ENCODE data around the gene ALDH9A1. TPM values are rescaled to one million over a fixed set of nuclear protein-coding genes. Genes with fewer than 3 reads are reported as not detected.

The ALDH9A1 gene
- total and polyA plus RNA-seq, 2 of the 8 experiments (the other 6 are each of a cell fraction or from before 2014, with no cell fraction given): 57.6 to 63.8 TPM

- Histone ChIP-seq H2BK20ac (ENCODE audit: low read length) (no peak overlapping the region), H3K4me1 (replicated peaks in 1 of 4; ENCODE audit: control insufficient read depth in 3 of 4, insufficient read depth in 4 of 4, low read length in 3 of 4) (peaks cover 3 to 17% (median 4%) of the 10 kb centered on the region in 4 experiments; a peak in 4 of 7 replicates), H3K36me3 (ENCODE audit: control insufficient read depth in 2 of 4, insufficient read depth in 4 of 4, low read length in 3 of 4) (no peaks in the 10 kb centered on the region; a peak in 1 of 8 replicates), H3K23ac (ENCODE audit: insufficient read length) (no peak overlapping the region), H2BK120ac (replicated peaks; ENCODE audit: low read depth, low read length) (no peak overlapping the region), H3K9me3 (ENCODE audit: insufficient read depth in 2 of 2, low read depth in 1 of 2, low read length in 1 of 2) (no peaks in the 10 kb centered on the region), H4K20me1 (replicated peaks in 1 of 2; ENCODE audit: control insufficient read depth in 1 of 2, insufficient read depth in 2 of 2, low read length in 2 of 2) (no peaks in the 10 kb centered on the region), H3K56ac (replicated peaks; ENCODE audit: insufficient read length, low read depth, low read length) (no peak overlapping the region), H2BK12ac (ENCODE audit: low read depth, low read length) (no peak overlapping the region), H3K4me3 (ENCODE audit: extremely low read depth in 1 of 4, insufficient read depth in 2 of 4, low read depth in 3 of 4, low read length in 4 of 4) (peak overlapping the region in 1 of 4 experiments; percentile 32; a peak in 1 of 8 replicates), H3K27me3 (replicated peaks in 1 of 4; ENCODE audit: control insufficient read depth in 3 of 4, extremely low read depth in 1 of 4, insufficient read depth in 3 of 4, low read length in 3 of 4) (no peaks in the 10 kb centered on the region), H4K5ac (ENCODE audit: insufficient read length, low read depth, low read length) (no peak overlapping the region), H3K4ac (replicated peaks; ENCODE audit: insufficient read length, low read depth, low read length) (no peak overlapping the region), H3K14ac (ENCODE audit: insufficient read length) (no peak overlapping the region), H3K79me1 (ENCODE audit: low read depth, low read length) (no peaks in the 10 kb centered on the region; the same call in 1 of the 2 replicates), H4K8ac (ENCODE audit: extremely low read depth, insufficient read depth, low read length) (no peak overlapping the region), H3K79me2 (ENCODE audit: control insufficient read depth in 1 of 2, insufficient read depth in 2 of 2, low read length in 2 of 2) (peaks cover 0 to 34% of the 10 kb centered on the region in 2 experiments; a peak in 2 of 4 replicates), H3K23me2 (ENCODE audit: low read depth, low read length) (peaks cover 10% of the 10 kb centered on the region; the same call in 1 of the 2 replicates), H2BK5ac (ENCODE audit: low read depth, low read length) (no peak overlapping the region), H2AFZ (ENCODE audit: low read length) (no peak overlapping the region), H3K9ac (replicated peaks in 1 of 4; ENCODE audit: extremely low read depth in 1 of 4, low read depth in 3 of 4, low read length in 3 of 4) (no peak overlapping the region), H3K18ac (ENCODE audit: extremely low read depth, low read length) (no peak overlapping the region), H3K27ac (ENCODE audit: low read depth, low read length) (no peak overlapping the region), H2BK15ac (ENCODE audit: low read length) (no peak overlapping the region), H2AK5ac (ENCODE audit: low read depth, low read length) (no peak overlapping the region), H4K91ac (replicated peaks; ENCODE audit: insufficient read length, low read length) (no peak overlapping the region), H3K4me2 (ENCODE audit: insufficient read depth in 1 of 2, low read depth in 2 of 2, low read length in 2 of 2) (peak overlapping the region; percentile 31 to 50; a peak in 3 of 4 replicates)
- 79% methylated on average over 2 of the region's 2 CpGs; no CpG with 5 or more reads in 1 of the 2 experiments for WGBS, 2 experiments (ENCODE audit: extremely low coverage in 1 of 2, insufficient coverage in 1 of 2, insufficient read length in 1 of 2, insufficient replicate concordance in 2 of 2, low coverage in 1 of 2, low lambda C conversion rate in 2 of 2, missing lambda C conversion rate in 1 of 2)
- DNase-seq (ENCODE audit: low read depth in 1 of 2, low spot score in 2 of 2) (no peak), FAIRE-seq (no peak)
- CTCF ChIA-PET (ENCODE audit: partially characterized antibody): interaction anchor here (0.7 to 4.7 kb wide), 2 partner anchors 34 to 266 kb away, joined by 3 to 18 read pairs; no protein-coding TSS in a partner anchor
- TF ChIP-seq CBX5 (IDR thresholded peaks at IDR 0.05; ENCODE audit: low read depth, low read length) (no peak), SUZ12 (IDR thresholded peaks at IDR 0.05; ENCODE audit: low read length) (no peak), POLR2A (IDR thresholded peaks at IDR 0.05; ENCODE audit: control extremely low read depth in 1 of 2, low read depth in 2 of 2, low read length in 2 of 2) (no peak), ATF3 (IDR thresholded peaks at IDR 0.05; ENCODE audit: insufficient read depth, low read depth, low read length) (no peak), HDAC6 (IDR thresholded peaks at IDR 0.05; ENCODE audit: low read depth, low read length) (no peak), JUN (IDR thresholded peaks at IDR 0.05; ENCODE audit: low read depth, low read length) (no peak), RXRA (IDR thresholded peaks at IDR 0.05; ENCODE audit: insufficient read depth, low read depth, low read length) (no peak), HDAC2 (IDR thresholded peaks at IDR 0.05; ENCODE audit: borderline replicate concordance in 1 of 2, low read depth in 2 of 2, low read length in 2 of 2) (no peak)
- POLR2A ChIA-PET (ENCODE audit: partially characterized antibody): interaction anchor here (0.6 to 0.8 kb wide), 2 partner anchors 9 to 13 kb away, joined by 3 to 5 read pairs; no protein-coding TSS in a partner anchor
Measured at GRCh38 chr1:165635329-165635728, 63.0 kb downstream of the ALDH9A1 start.

All from H1 (cell line).